PC-3 (cell line): Measurements from ENCODE around the gene MSI2. TPM values are rescaled to one million over a fixed set of nuclear protein-coding genes. Genes with fewer than 3 reads are reported as not detected.

ENCODE experiments used
- ATAC-seq: fragments of 200-7000 bp; cut with Tn5 transposase; 2 replicates; pipeline ENCODE4 v1.9.1; 2020; ENCODE audit warnings: mild to moderate bottlenecking, moderate library complexity
- BruUV-seq: library from RNA; stranded (reverse); fragments of 400-500 nt; replicated peaks from 2 replicates; lab custom pipeline; 2021; lab: Mats Ljungman, UMichigan
- CTCF ChIA-PET: fragments of 300-600 bp; sonication (Branson Sonifier 250); formaldehyde crosslinking; loops from one replicate; lab custom pipeline; 2022; ENCODE audit warnings: antibody characterized with exemption; lab: Charles Lee
- POLR2A ChIA-PET: fragments of 300-600 bp; sonication (Branson Sonifier 250); formaldehyde crosslinking; loops from one replicate; lab custom pipeline; 2022; ENCODE audit warnings: antibody characterized with exemption; ENCODE audit not compliant: unreplicated experiment; lab: Charles Lee
- DNase-seq: peaks from one replicate; pipeline ENCODE4 v3.0.0-alpha.2; 2015
- H2AFZ ChIP-seq: fragments of 300-600 bp; sonication (generic); 2 replicates; pipeline ENCODE4 v1.6.0; 2016; ENCODE audit warnings: antibody characterized with exemption, low read length
- H3F3A ChIP-seq: fragments of 300-600 bp; sonication (generic); one replicate; pipeline ENCODE4 v1.6.0; 2017; ENCODE audit warnings: antibody characterized with exemption, low read length, control low read depth, mild to moderate bottlenecking; ENCODE audit not compliant: unreplicated experiment
- H3K27ac ChIP-seq: fragments of 300-600 bp; sonication (generic); 2 replicates; pipeline ENCODE4 v1.5.1; 2016; ENCODE audit warnings: mild to moderate bottlenecking, low read length
- H3K27me3 ChIP-seq: fragments of 300-600 bp; sonication (generic); 2 replicates; pipeline ENCODE4 v1.6.1; 2016; ENCODE audit warnings: low read length, mixed read lengths
- H3K36me3 ChIP-seq: fragments of 300-600 bp; sonication (generic); 2 replicates; pipeline ENCODE4 v1.6.1; 2016; ENCODE audit warnings: low read depth, mixed run types, low read length, mixed read lengths
- H3K4me1 ChIP-seq: fragments of 300-600 bp; sonication (generic); 2 replicates; pipeline ENCODE4 v1.5.1; 2016; ENCODE audit warnings: low read length; ENCODE audit not compliant: insufficient read depth
- H3K4me2 ChIP-seq: fragments of 300-600 bp; sonication (generic); 2 replicates; pipeline ENCODE4 v1.6.0; 2016; ENCODE audit warnings: low read length
- H3K4me3 ChIP-seq: fragments of 300-600 bp; sonication (generic); 2 replicates; pipeline ENCODE4 v1.5.1; 2016; ENCODE audit warnings: mild to moderate bottlenecking, low read length, mixed read lengths
- H3K79me2 ChIP-seq: fragments of 300-600 bp; sonication (generic); 2 replicates; pipeline ENCODE4 v1.6.1; 2017; ENCODE audit warnings: low read length, mixed read lengths
- H3K9ac ChIP-seq: fragments of 300-600 bp; sonication (generic); 2 replicates; pipeline ENCODE4 v1.6.0; 2016; ENCODE audit warnings: mild to moderate bottlenecking, low read length
- H3K9me2 ChIP-seq: fragments of 300-600 bp; sonication (generic); replicated peaks from 2 replicates; pipeline ENCODE4 v1.6.1; 2016; ENCODE audit warnings: mixed run types, low read length, mixed read lengths
- H3K9me3 ChIP-seq: fragments of 300-600 bp; sonication (generic); 2 replicates; pipeline ENCODE4 v1.6.1; 2016; ENCODE audit warnings: low read length, mixed read lengths
- H4K20me1 ChIP-seq: fragments of 300-600 bp; sonication (generic); 2 replicates; pipeline ENCODE4 v1.6.1; 2016; ENCODE audit warnings: low read length, mixed read lengths
- CTCF ChIP-seq: fragments of 300-600 bp; sonication (generic); conservative IDR thresholded peaks from 2 replicates; pipeline ENCODE4 v1.5.1; 2017; ENCODE audit warnings: antibody characterized with exemption, low read depth, mild to moderate bottlenecking, low read length
- EZH2 ChIP-seq: fragments of 300-600 bp; sonication (generic); IDR thresholded peaks from one replicate; pipeline ENCODE4 v1.6.1; 2017; ENCODE audit warnings: antibody characterized with exemption, mild to moderate bottlenecking, low read length; ENCODE audit not compliant: unreplicated experiment
- EZH2phosphoT487 ChIP-seq: fragments of 300-600 bp; sonication (generic); IDR thresholded peaks from 2 replicates; pipeline ENCODE4 v1.6.1; 2018; ENCODE audit warnings: mild to moderate bottlenecking, antibody characterized with exemption, low read length, borderline replicate concordance
- intact Hi-C: fragments of 100-400 bp; cut with micrococcal nuclease; formaldehyde crosslinking; loops from 2 replicates; pipeline ENCODE4 v1.9.0; 2023
- total RNA-seq: library from RNA; depleted of rRNA; stranded (reverse); fragments of >200 nt; gene quantifications from 2 replicates; pipeline ENCODE4 v1.2.3, GENCODE V29; 2014

MSI2 gene
- total RNA-seq, 1 experiment from 2014 or later = 54.7 TPM

GRCh38 chr17:57432507-57433277 lies 176.4 kb downstream of the MSI2 start:
- Histone ChIP-seq H2AFZ (no peak overlapping the region), H3K9me3 (no peaks in the 10 kb centered on the region), H3K27me3 (no peaks in the 10 kb centered on the region), H3K4me1 (no peaks in the 10 kb centered on the region), H3K4me3 (no peak overlapping the region), H3F3A (no peaks in the 10 kb centered on the region), H3K36me3 (no peaks in the 10 kb centered on the region; the same call in 1 of the 2 replicates), H3K27ac (no peak overlapping the region), H3K9me2 (no peaks in the 10 kb centered on the region), H3K79me2 (no peaks in the 10 kb centered on the region), H3K4me2 (no peak overlapping the region), H4K20me1 (no peaks in the 10 kb centered on the region), H3K9ac (no peak overlapping the region)
- TF ChIP-seq EZH2phosphoT487 (no peak), CTCF (0 out of 2 replicates have a peak, but pooled peaks have one; percentile 20), EZH2 (no peak)
- no peak for ATAC-seq
- CTCF ChIA-PET = no interaction called here
- intact Hi-C loops = no loop called here
- POLR2A ChIA-PET = no interaction called here
- BruUV-seq = no TSS peak
- DNase-seq = no peak

- Histone ChIP-seq H3K27me3 (no peaks in the 10 kb centered on the region), H3K9ac (no peak overlapping the region), H3K79me2 (no peaks in the 10 kb centered on the region), H3K9me3 (no peaks in the 10 kb centered on the region), H3K9me2 (no peaks in the 10 kb centered on the region), H4K20me1 (no peaks in the 10 kb centered on the region), H3K4me3 (no peak overlapping the region), H3K4me1 (no peaks in the 10 kb centered on the region), H3K4me2 (no peak overlapping the region), H3F3A (no peaks in the 10 kb centered on the region), H3K36me3 (no peaks in the 10 kb centered on the region; the same call in 1 of the 2 replicates), H3K27ac (no peak overlapping the region), H2AFZ (no peak overlapping the region)
- ChIA-PET CTCF (no interaction called here), POLR2A (no interaction called here)
- ATAC-seq (no peak), DNase-seq (no peak)
- TF ChIP-seq EZH2phosphoT487 (no peak), EZH2 (no peak), CTCF (no peak)
- no TSS peak for BruUV-seq
- intact Hi-C loops = no loop called here
These were observed 177.1 kb downstream of the MSI2 start for GRCh38 chr17:57433452-57433851.

GRCh38 chr17:57434361-57434760 lies 178.0 kb downstream of the MSI2 start:
- intact Hi-C loops = no loop called here
- CTCF ChIA-PET = no interaction called here
- BruUV-seq = no TSS peak

More at GRCh38 chr17:57434361-57434760, 178.0 kb downstream of the MSI2 start:
- no peak for DNase-seq
- no peaks in the 10 kb centered on the region for H3K9me2 ChIP-seq
- no peaks in the 10 kb centered on the region for H3K79me2 ChIP-seq
- POLR2A ChIA-PET = no interaction called here
- no peaks in the 10 kb centered on the region; the same call in 1 of the 2 replicates for H3K36me3 ChIP-seq
- H3K27ac ChIP-seq = no peak overlapping the region
- H3K4me3 ChIP-seq = no peak overlapping the region
- no peaks in the 10 kb centered on the region for H3F3A ChIP-seq
- no peaks in the 10 kb centered on the region for H4K20me1 ChIP-seq
- no peak overlapping the region for H3K4me2 ChIP-seq
- no peaks in the 10 kb centered on the region for H3K9me3 ChIP-seq
- no peak overlapping the region for H2AFZ ChIP-seq
- no peak overlapping the region for H3K9ac ChIP-seq
- no peaks in the 10 kb centered on the region for H3K4me1 ChIP-seq
- H3K27me3 ChIP-seq = no peaks in the 10 kb centered on the region
- ATAC-seq = no peak
- TF ChIP-seq CTCF = no peak
- no peak for TF ChIP-seq EZH2phosphoT487
- no peak for TF ChIP-seq EZH2
